ENCODE data around the gene TCAP.
"Not testable (repeated sequence)": the region's sequence is repeated elsewhere in the genome, so short reads cannot be mapped to it uniquely, and the experiment has no call there.

TCAP gene

DNA sequence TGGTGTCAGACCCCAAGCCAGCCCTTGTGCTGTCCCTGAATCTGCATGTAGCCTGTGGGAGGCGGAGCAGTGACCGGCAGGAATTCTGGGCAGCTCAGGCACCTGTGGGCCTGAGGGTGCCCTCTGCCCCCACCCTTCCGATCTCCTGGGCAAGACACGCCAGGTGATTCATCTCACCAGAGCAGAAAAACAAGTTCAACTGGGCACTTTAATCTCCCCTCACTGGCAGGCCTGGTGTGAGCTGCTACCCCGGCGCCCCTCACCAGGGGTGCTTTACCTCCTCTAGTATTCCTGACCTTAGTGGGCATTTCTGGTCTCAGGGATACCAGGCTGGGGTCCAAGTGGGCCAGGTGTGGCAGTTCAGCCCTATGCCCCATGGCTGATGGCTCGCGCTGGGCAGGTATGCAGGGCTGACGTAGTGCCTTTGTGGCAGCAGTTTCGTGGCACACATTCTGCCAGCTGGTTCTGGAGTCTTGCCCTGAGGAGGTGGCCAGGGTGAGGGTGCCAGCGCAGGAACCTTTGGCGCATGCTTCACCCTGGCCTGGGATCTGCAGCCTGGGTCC lies 40.7 kb downstream of the TCAP start:
- Histone ChIP-seq H3K27me3 (ENCODE audit: control insufficient read depth, insufficient read depth, low read length) (no peaks in the 10 kb centered on the region), H3K4me3 (ENCODE audit: low read length) (no peak overlapping the region), H3K9me3 (ENCODE audit: control insufficient read depth, insufficient read depth, low read length) (no peaks in the 10 kb centered on the region), H3K27ac (ENCODE audit: low read length) (no peak overlapping the region), H3K36me3 (ENCODE audit: control insufficient read depth, insufficient read depth, low read length) (peaks cover 28% of the 10 kb centered on the region), H3K4me1 (ENCODE audit: control insufficient read depth, insufficient read depth, low read length) (peaks cover 17% of the 10 kb centered on the region)
- WGBS (ENCODE audit: insufficient coverage, insufficient read length): no CpG with 5 or more reads among the region's 12 CpGs
- DNase-seq (ENCODE audit: low read depth, low spot score): no peak

DNA sequence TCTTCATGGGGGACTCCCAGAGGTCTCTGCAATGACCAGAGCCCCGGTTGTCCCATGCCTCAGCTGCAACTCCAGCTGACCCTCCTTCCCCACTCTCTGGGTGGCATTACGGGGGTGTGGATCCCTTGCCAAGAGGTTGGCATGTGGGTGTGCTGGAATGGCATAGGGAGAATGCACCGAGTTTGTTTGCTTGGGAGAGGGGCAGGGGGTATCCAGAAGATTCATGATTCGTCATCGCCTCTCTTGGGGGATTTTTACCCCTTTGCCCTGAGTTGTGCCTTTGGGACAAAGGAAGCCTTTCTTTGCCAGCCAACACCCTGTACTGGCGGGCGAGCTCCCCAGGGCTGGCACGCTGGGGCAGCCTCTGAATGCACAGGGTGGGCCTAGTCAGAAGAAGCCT lies 41.2 kb downstream of the TCAP start:
- H3K36me3 ChIP-seq (ENCODE audit: control insufficient read depth, insufficient read depth, low read length): peaks cover 28% of the 10 kb centered on the region
- H3K27ac ChIP-seq (ENCODE audit: low read length): no peak overlapping the region
- no peak for DNase-seq (ENCODE audit: low read depth, low spot score)
- H3K27me3 ChIP-seq (ENCODE audit: control insufficient read depth, insufficient read depth, low read length): no peaks in the 10 kb centered on the region
- H3K4me1 ChIP-seq (ENCODE audit: control insufficient read depth, insufficient read depth, low read length): peaks cover 17% of the 10 kb centered on the region
- WGBS (ENCODE audit: insufficient coverage, insufficient read length): no CpG with 5 or more reads among the region's 8 CpGs
- no peaks in the 10 kb centered on the region for H3K9me3 ChIP-seq (ENCODE audit: control insufficient read depth, insufficient read depth, low read length)
- H3K4me3 ChIP-seq (ENCODE audit: low read length): no peak overlapping the region

- Histone ChIP-seq H3K9me3 (ENCODE audit: control insufficient read depth, insufficient read depth, low read length) (no peaks in the 10 kb centered on the region), H3K27me3 (ENCODE audit: control insufficient read depth, insufficient read depth, low read length) (no peaks in the 10 kb centered on the region), H3K4me3 (ENCODE audit: low read length) (no peak overlapping the region), H3K36me3 (ENCODE audit: control insufficient read depth, insufficient read depth, low read length) (peaks cover 31% of the 10 kb centered on the region), H3K4me1 (ENCODE audit: control insufficient read depth, insufficient read depth, low read length) (peaks cover 16% of the 10 kb centered on the region), H3K27ac (ENCODE audit: low read length) (no peak overlapping the region)
- DNase-seq (ENCODE audit: low read depth, low spot score): no peak
- WGBS (ENCODE audit: insufficient coverage, insufficient read length): no CpG with 5 or more reads among the region's 7 CpGs
Observed at GRCh38 chr17:39706921-39707337, 41.8 kb downstream of the TCAP start.

DNA sequence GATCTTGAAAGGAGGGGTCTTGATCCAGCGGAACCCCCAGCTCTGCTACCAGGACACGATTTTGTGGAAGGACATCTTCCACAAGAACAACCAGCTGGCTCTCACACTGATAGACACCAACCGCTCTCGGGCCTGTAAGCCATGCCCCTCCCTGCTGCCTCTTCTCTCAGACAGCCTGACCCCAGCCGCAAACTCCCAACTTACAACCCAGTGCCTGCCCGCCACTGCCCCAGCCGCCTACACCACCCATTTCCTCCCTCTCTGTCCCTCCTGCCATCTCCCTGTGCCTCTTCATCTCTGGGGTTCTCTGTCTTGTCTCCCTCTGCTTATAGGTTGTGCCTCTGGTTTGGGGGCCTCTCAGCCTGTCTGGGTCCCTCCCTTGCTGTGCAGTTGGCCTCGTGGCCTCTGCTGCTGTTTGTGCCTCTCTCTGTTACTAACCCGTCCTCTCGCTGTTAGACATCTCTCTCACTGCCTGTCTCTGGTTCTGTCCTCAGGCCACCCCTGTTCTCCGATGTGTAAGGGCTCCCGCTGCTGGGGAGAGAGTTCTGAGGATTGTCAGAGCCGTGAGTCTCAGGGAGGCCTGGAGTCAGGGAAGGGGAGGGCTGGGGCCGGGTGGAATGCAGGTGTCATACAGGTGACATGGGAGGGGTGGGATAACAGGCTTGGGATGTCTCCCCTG lies 44.3 kb downstream of the TCAP start:
- no peaks in the 10 kb centered on the region for H3K9me3 ChIP-seq (ENCODE audit: control insufficient read depth, insufficient read depth, low read length)
- DNase-seq (ENCODE audit: low read depth, low spot score): no peak
- no peak overlapping the region for H3K27ac ChIP-seq (ENCODE audit: low read length)
- no peak overlapping the region for H3K4me3 ChIP-seq (ENCODE audit: low read length)
- H3K4me1 ChIP-seq (ENCODE audit: control insufficient read depth, insufficient read depth, low read length): peaks cover 10% of the 10 kb centered on the region
- no peaks in the 10 kb centered on the region for H3K27me3 ChIP-seq (ENCODE audit: control insufficient read depth, insufficient read depth, low read length)
- peaks cover 36% of the 10 kb centered on the region for H3K36me3 ChIP-seq (ENCODE audit: control insufficient read depth, insufficient read depth, low read length)
- WGBS (ENCODE audit: insufficient coverage, insufficient read length): no CpG with 5 or more reads among the region's 14 CpGs

GRCh38 chr17:39709998-39710964 lies 45.1 kb downstream of the TCAP start:
- peaks cover 39% of the 10 kb centered on the region for H3K36me3 ChIP-seq (ENCODE audit: control insufficient read depth, insufficient read depth, low read length)
- H3K27me3 ChIP-seq (ENCODE audit: control insufficient read depth, insufficient read depth, low read length): no peaks in the 10 kb centered on the region
- H3K4me1 ChIP-seq (ENCODE audit: control insufficient read depth, insufficient read depth, low read length): peaks cover 3% of the 10 kb centered on the region; the same call in 1 of the 2 replicates
- no peaks in the 10 kb centered on the region for H3K9me3 ChIP-seq (ENCODE audit: control insufficient read depth, insufficient read depth, low read length)
- H3K4me3 ChIP-seq (ENCODE audit: low read length): no peak overlapping the region
- no peak for DNase-seq (ENCODE audit: low read depth, low spot score)
- no CpG with 5 or more reads among the region's 20 CpGs for WGBS (ENCODE audit: insufficient coverage, insufficient read length)
- no peak overlapping the region for H3K27ac ChIP-seq (ENCODE audit: low read length)

GRCh38 chr17:39711071-39711470 lies 45.9 kb downstream of the TCAP start:
- H3K9me3 ChIP-seq (ENCODE audit: control insufficient read depth, insufficient read depth, low read length); H3K4me3 ChIP-seq (ENCODE audit: low read length); H3K27ac ChIP-seq (ENCODE audit: low read length); H3K4me1 ChIP-seq (ENCODE audit: control insufficient read depth, insufficient read depth, low read length); DNase-seq (ENCODE audit: low read depth, low spot score); H3K27me3 ChIP-seq (ENCODE audit: control insufficient read depth, insufficient read depth, low read length): not testable (repeated sequence)
- H3K36me3 ChIP-seq (ENCODE audit: control insufficient read depth, insufficient read depth, low read length): peaks cover 47% of the 10 kb centered on the region
- WGBS (ENCODE audit: insufficient coverage, insufficient read length): no CpG with 5 or more reads among the region's 11 CpGs

GRCh38 chr17:39711851-39712250 lies 46.7 kb downstream of the TCAP start:
- WGBS (ENCODE audit: insufficient coverage, insufficient read length): no CpG with 5 or more reads among the region's 10 CpGs
- Histone ChIP-seq H3K4me3 (ENCODE audit: low read length) (no peak overlapping the region), H3K36me3 (ENCODE audit: control insufficient read depth, insufficient read depth, low read length) (peaks cover 53% of the 10 kb centered on the region), H3K4me1 (ENCODE audit: control insufficient read depth, insufficient read depth, low read length) (no peaks in the 10 kb centered on the region), H3K27me3 (ENCODE audit: control insufficient read depth, insufficient read depth, low read length) (no peaks in the 10 kb centered on the region), H3K27ac (ENCODE audit: low read length) (no peak overlapping the region), H3K9me3 (ENCODE audit: control insufficient read depth, insufficient read depth, low read length) (no peaks in the 10 kb centered on the region)
- no peak for DNase-seq (ENCODE audit: low read depth, low spot score)

DNA sequence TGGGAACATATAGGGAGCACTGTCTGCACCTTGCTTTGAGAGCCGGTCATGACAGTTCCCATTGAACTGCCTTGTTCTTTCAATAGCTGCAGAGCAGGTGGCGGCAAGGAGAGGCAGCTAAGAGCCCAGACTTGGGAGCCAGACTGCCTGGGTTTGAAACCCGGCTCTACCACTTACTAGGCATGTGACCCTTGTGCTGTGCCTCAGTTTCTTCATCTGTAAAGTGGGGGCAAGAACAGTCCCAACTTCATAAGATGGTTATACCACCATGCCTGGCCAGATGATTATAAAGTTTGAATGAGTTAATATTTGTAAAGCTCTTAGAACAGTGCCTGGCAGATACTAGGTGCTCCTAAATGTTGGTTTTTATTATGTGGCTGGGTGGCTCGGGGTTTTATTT lies 49.1 kb downstream of the TCAP start:
- no peaks in the 10 kb centered on the region for H3K9me3 ChIP-seq (ENCODE audit: control insufficient read depth, insufficient read depth, low read length)
- DNase-seq (ENCODE audit: low read depth, low spot score): no peak
- H3K27ac ChIP-seq (ENCODE audit: low read length): no peak overlapping the region
- H3K27me3 ChIP-seq (ENCODE audit: control insufficient read depth, insufficient read depth, low read length): no peaks in the 10 kb centered on the region
- no CpG with 5 or more reads among the region's 4 CpGs for WGBS (ENCODE audit: insufficient coverage, insufficient read length)
- H3K36me3 ChIP-seq (ENCODE audit: control insufficient read depth, insufficient read depth, low read length): peaks cover 45% of the 10 kb centered on the region
- H3K4me3 ChIP-seq (ENCODE audit: low read length): no peak overlapping the region
- no peaks in the 10 kb centered on the region for H3K4me1 ChIP-seq (ENCODE audit: control insufficient read depth, insufficient read depth, low read length)

GRCh38 chr17:39715375-39716072 lies 50.4 kb downstream of the TCAP start:
- peaks cover 38% of the 10 kb centered on the region for H3K36me3 ChIP-seq (ENCODE audit: control insufficient read depth, insufficient read depth, low read length)
- no peak overlapping the region for H3K27ac ChIP-seq (ENCODE audit: low read length)
- no CpG with 5 or more reads among the region's 18 CpGs for WGBS (ENCODE audit: insufficient coverage, insufficient read length)
- H3K9me3 ChIP-seq (ENCODE audit: control insufficient read depth, insufficient read depth, low read length): no peaks in the 10 kb centered on the region
- no peak overlapping the region for H3K4me3 ChIP-seq (ENCODE audit: low read length)
- no peak for DNase-seq (ENCODE audit: low read depth, low spot score)
- H3K4me1 ChIP-seq (ENCODE audit: control insufficient read depth, insufficient read depth, low read length): no peaks in the 10 kb centered on the region
- H3K27me3 ChIP-seq (ENCODE audit: control insufficient read depth, insufficient read depth, low read length): no peaks in the 10 kb centered on the region

Data from iPS DF 6.9 (cell line).